ENCODE measurements around the gene DNAJC30.

The DNAJC30 gene

GRCh38 chr7:73712773-73713172 is 29.5 kb upstream of the DNAJC30 start:
- no peak for DNase-seq (ENCODE audit: low read depth, low spot score)
- no peak overlapping the region for H3K27ac ChIP-seq

GRCh38 chr7:73708961-73709549 is 25.8 kb upstream of the DNAJC30 start:
- no peak overlapping the region for H3K27ac ChIP-seq
- no peak for DNase-seq (ENCODE audit: low read depth, low spot score)

- H3K27ac ChIP-seq = peak overlapping the region; percentile 57
- DNase-seq (ENCODE audit: low read depth, low spot score) = no peak
Measured at GRCh38 chr7:73707045-73707631, 23.9 kb upstream of the DNAJC30 start.

- peak overlapping the region; percentile 57 for H3K27ac ChIP-seq
- DNase-seq (ENCODE audit: low read depth, low spot score) = no peak
Measured at GRCh38 chr7:73706126-73707044, 23.1 kb upstream of the DNAJC30 start.

- H3K27ac ChIP-seq = peak overlapping the region; percentile 57
Measured at GRCh38 chr7:73705551-73705920, 22.3 kb upstream of the DNAJC30 start.

GRCh38 chr7:73704640-73705550 is 21.6 kb upstream of the DNAJC30 start:
- H3K27ac ChIP-seq = peak overlapping the region; percentile 57
- DNase-seq (ENCODE audit: low read depth, low spot score) = no peak

More at GRCh38 chr7:73705551-73705920, 22.3 kb upstream of the DNAJC30 start:
- no peak for DNase-seq (ENCODE audit: low read depth, low spot score)

- peak overlapping the region; percentile 57 for H3K27ac ChIP-seq
- DNase-seq (ENCODE audit: low read depth, low spot score) = no peak
Measured at GRCh38 chr7:73703757-73704639, 20.7 kb upstream of the DNAJC30 start.

GRCh38 chr7:73703225-73703624 is 20.0 kb upstream of the DNAJC30 start:
- no peak for DNase-seq (ENCODE audit: low read depth, low spot score)
- no peak overlapping the region for H3K27ac ChIP-seq

- DNase-seq (ENCODE audit: low read depth, low spot score) = no peak
- no peak overlapping the region for H3K27ac ChIP-seq
Measured at GRCh38 chr7:73702665-73703064, 19.4 kb upstream of the DNAJC30 start.

- H3K27ac ChIP-seq = no peak overlapping the region
- DNase-seq (ENCODE audit: low read depth, low spot score) = no peak
Measured at GRCh38 chr7:73702226-73702625, 19.0 kb upstream of the DNAJC30 start.

GRCh38 chr7:73701357-73701995 is 18.2 kb upstream of the DNAJC30 start:
- H3K27ac ChIP-seq = no peak overlapping the region
- DNase-seq (ENCODE audit: low read depth, low spot score) = no peak

GRCh38 chr7:73700581-73701134 is 17.4 kb upstream of the DNAJC30 start:
- no peak for DNase-seq (ENCODE audit: low read depth, low spot score)
- H3K27ac ChIP-seq = no peak overlapping the region

- no peak overlapping the region for H3K27ac ChIP-seq
- DNase-seq (ENCODE audit: low read depth, low spot score) = no peak
Measured at GRCh38 chr7:73700069-73700423, 16.8 kb upstream of the DNAJC30 start.

- no peak overlapping the region for H3K27ac ChIP-seq
Measured at GRCh38 chr7:73699370-73700068, 16.3 kb upstream of the DNAJC30 start.

GRCh38 chr7:73698410-73698809 is 15.2 kb upstream of the DNAJC30 start:
- no peak for DNase-seq (ENCODE audit: low read depth, low spot score)

More at GRCh38 chr7:73699370-73700068, 16.3 kb upstream of the DNAJC30 start:
- no peak for DNase-seq (ENCODE audit: low read depth, low spot score)

GRCh38 chr7:73696372-73696771 is 13.1 kb upstream of the DNAJC30 start:
- no peak for DNase-seq (ENCODE audit: low read depth, low spot score)
- no peak overlapping the region for H3K27ac ChIP-seq

More at GRCh38 chr7:73698410-73698809, 15.2 kb upstream of the DNAJC30 start:
- H3K27ac ChIP-seq = no peak overlapping the region

- H3K27ac ChIP-seq = no peak overlapping the region
- DNase-seq (ENCODE audit: low read depth, low spot score) = no peak
Measured at GRCh38 chr7:73690646-73691045, 7.4 kb upstream of the DNAJC30 start.

GRCh38 chr7:73688288-73688687 is 5.0 kb upstream of the DNAJC30 start:
- no peak for DNase-seq (ENCODE audit: low read depth, low spot score)

More at GRCh38 chr7:73688288-73688687, 5.0 kb upstream of the DNAJC30 start:
- no peak overlapping the region for H3K27ac ChIP-seq
